B cell (primary cell): Measurements from ENCODE around the gene FXYD1. TPM values are rescaled to one million over a fixed set of nuclear protein-coding genes. Genes with fewer than 3 reads are reported as not detected.

ENCODE experiments used
- ATAC-seq: fragments of 200-7000 bp; cut with Tn5 transposase; one replicate; pipeline ENCODE4 v1.10.0; 2021; ENCODE audit warnings: low read depth, mild to moderate bottlenecking, moderate number of reproducible peaks, moderate library complexity
- CTCF ChIA-PET: fragments of 350-600 bp; sonication (Branson Sonifier 250); formaldehyde crosslinking; loops from one replicate; lab custom pipeline; 2021; ENCODE audit warnings: antibody characterized with exemption, inconsistent platforms; lab: Charles Lee
- POLR2A ChIA-PET: fragments of 350-600 bp; sonication (Branson Sonifier 250); formaldehyde crosslinking; loops from one replicate; lab custom pipeline; 2021; ENCODE audit warnings: antibody characterized with exemption; lab: Charles Lee
- DNase-seq: peaks from one replicate; pipeline ENCODE4 v3.0.0; 2013
- H2AFZ ChIP-seq: 2 replicates; pipeline ENCODE4 v1.6.1; 2012; ENCODE audit warnings: mild to moderate bottlenecking, low read depth, low read length; ENCODE audit not compliant: insufficient read depth, poor library complexity, severe bottlenecking
- H3K27ac ChIP-seq, 2 donors: 1 replicate in 1 of 2; 2 replicates in 1 of 2; pipeline ENCODE4 v1.5.1; 2012 to 2013; ENCODE audit warnings: low read length in 2 of 2, mild to moderate bottlenecking in 2 of 2, moderate library complexity in 1 of 2
- H3K27me3 ChIP-seq, 4 experiments: fragments of 200-600 bp in 1 of 4; sonication (generic) in 1 of 4; replicated peaks in 1 of 4; 1 replicate in 2 of 4; 2 replicates in 2 of 4; pipeline versions ENCODE4 v1.6.1 to v1.7.0; 2013 to 2016; ENCODE audit warnings: low read length in 3 of 4, mild to moderate bottlenecking in 2 of 4, mixed read lengths in 1 of 4, moderate library complexity in 1 of 4; ENCODE audit not compliant: insufficient read depth in 4 of 4, control insufficient read depth in 3 of 4; ENCODE audit errors: control extremely low read depth in 1 of 4
- H3K36me3 ChIP-seq, 2 experiments: replicated peaks in 1 of 2; 1 replicate in 1 of 2; 2 replicates in 1 of 2; pipeline versions ENCODE4 v1.6.1 to v1.7.1; 2013; ENCODE audit warnings: low read length in 1 of 2; ENCODE audit not compliant: insufficient read depth in 2 of 2, control insufficient read depth in 1 of 2; ENCODE audit errors: control extremely low read depth in 1 of 2, extremely low read depth in 1 of 2
- H3K4me1 ChIP-seq, 2 donors: fragments of 200-600 bp in 1 of 2; sonication (generic) in 1 of 2; 1 replicate in 1 of 2; 2 replicates in 1 of 2; pipeline versions ENCODE4 v1.5.1 to v1.6.1; 2013 to 2017; ENCODE audit warnings: low read length in 2 of 2; ENCODE audit not compliant: control insufficient read depth in 2 of 2, insufficient read depth in 2 of 2
- H3K4me2 ChIP-seq: replicated peaks from 2 replicates; pipeline ENCODE3; 2012; ENCODE audit warnings: mild to moderate bottlenecking, low read depth, low read length; ENCODE audit not compliant: poor library complexity, severe bottlenecking
- H3K4me3 ChIP-seq, 5 experiments: fragments of 200-600 bp in 1 of 5; sonication (generic) in 1 of 5; 1 replicate in 3 of 5; 2 replicates in 2 of 5; pipeline versions ENCODE4 v1.5.1 to v1.7.0; 2011 to 2016; ENCODE audit warnings: low read length in 4 of 5, mild to moderate bottlenecking in 4 of 5, low read depth in 2 of 5, control low read depth in 1 of 5, moderate library complexity in 1 of 5; ENCODE audit not compliant: insufficient read depth in 1 of 5; ENCODE audit errors: control extremely low read depth in 1 of 5, extremely low read depth in 1 of 5
- H3K79me2 ChIP-seq: fragments of 200-600 bp; sonication (generic); one replicate; pipeline ENCODE4 v1.6.0; 2016; ENCODE audit warnings: low read length; ENCODE audit not compliant: control insufficient read depth, insufficient read depth
- H3K9ac ChIP-seq: fragments of 200-600 bp; sonication (generic); 2 replicates; pipeline ENCODE4 v1.6.1; 2017; ENCODE audit warnings: mild to moderate bottlenecking, low read length, moderate library complexity
- H3K9me3 ChIP-seq, 3 donors: one replicate each; pipeline versions ENCODE4 v1.6.1 to v1.7.1; 2013; ENCODE audit warnings: low read length in 2 of 3; ENCODE audit not compliant: control insufficient read depth in 2 of 3, insufficient read depth in 1 of 3; ENCODE audit errors: control extremely low read depth in 1 of 3
- H4K20me1 ChIP-seq: 2 replicates; pipeline ENCODE4 v1.6.0; 2012; ENCODE audit warnings: mild to moderate bottlenecking, low read length; ENCODE audit not compliant: insufficient read depth, control insufficient read depth, poor library complexity, severe bottlenecking
- H3K27ac Mint-ChIP-seq: one replicate; pipeline ENCODE4 v1.8.0; 2021; ENCODE audit warnings: mixed read lengths
- H3K27me3 Mint-ChIP-seq: one replicate; pipeline ENCODE4 v1.8.0; 2021; ENCODE audit warnings: mixed read lengths
- H3K4me1 Mint-ChIP-seq: one replicate; pipeline ENCODE4 v1.8.0; 2021; ENCODE audit warnings: mixed read lengths
- H3K4me3 Mint-ChIP-seq: one replicate; pipeline ENCODE4 v1.8.0; 2021; ENCODE audit warnings: mixed read lengths
- H3K9me3 Mint-ChIP-seq: one replicate; pipeline ENCODE4 v1.8.0; 2022; ENCODE audit warnings: mixed read lengths; ENCODE audit not compliant: insufficient read depth
- CTCF ChIP-seq: fragments of 200-600 bp; IDR thresholded peaks from one replicate; pipeline ENCODE4 v1.8.0; 2022; ENCODE audit warnings: antibody characterized with exemption, mild to moderate bottlenecking
- EZH2 ChIP-seq: IDR thresholded peaks from 2 replicates; pipeline ENCODE4 v1.6.1; 2012; ENCODE audit warnings: borderline replicate concordance, low read depth, mild to moderate bottlenecking, moderate library complexity, low read length; ENCODE audit not compliant: insufficient read depth, poor library complexity, severe bottlenecking
- WGBS: methylation state at CpG from one replicate; pipeline ENCODE4 v1.1.5; 2013; ENCODE audit warnings: missing lambda C conversion rate; ENCODE audit not compliant: insufficient coverage; 5-methylcytosine and 5-hydroxymethylcytosine counted together
- intact Hi-C: fragments of 100-400 bp; cut with micrococcal nuclease; formaldehyde crosslinking; loops from one replicate; pipeline ENCODE4 v1.10.0; 2022
- polyA plus RNA-seq: library from polyadenylated mRNA; depleted of rRNA; stranded (reverse); fragments of >200 nt; gene quantifications from 2 replicates; pipeline ENCODE4 v1.2.3, GENCODE V29; 2012
- total RNA-seq, 2 donors: library from RNA; stranded (reverse); fragments of 120-200 nt in 1 of 2; gene quantifications; 1 replicate in 1 of 2; 2 replicates in 1 of 2; pipeline versions ENCODE4 v1.2.3 to v1.2.4, GENCODE V29; 2013 to 2022

The FXYD1 gene
- total and polyA plus RNA-seq, 2 donors (not counting 1 experiment from before 2014, with no cell fraction given): 3.1 to 4.7 TPM

- no peak for ATAC-seq
- H3K4me3 Mint-ChIP-seq: no peak overlapping the region
These were observed 41.2 kb downstream of the FXYD1 start for GRCh38 chr19:35179830-35180229.

GRCh38 chr19:35181387-35181786, 42.8 kb downstream of the FXYD1 start:
- H3K27me3 Mint-ChIP-seq: no peaks in the 10 kb centered on the region
- Histone ChIP-seq H3K9ac (no peak overlapping the region), H3K4me1 (no peaks in the 10 kb centered on the region), H3K27ac (no peak overlapping the region), H2AFZ (no peak overlapping the region), H3K9me3 (peaks cover 1 to 8% (median 7%) of the 10 kb centered on the region in 3 donors), H3K27me3 (no peaks in the 10 kb centered on the region), H4K20me1 (no peaks in the 10 kb centered on the region), H3K4me3 (no peak overlapping the region), H3K4me2 (no peak overlapping the region), H3K79me2 (no peaks in the 10 kb centered on the region), H3K36me3 (no peaks in the 10 kb centered on the region)
- H3K4me3 Mint-ChIP-seq: no peak overlapping the region
- TF ChIP-seq EZH2 (no peak), CTCF (no peak)
- no peak overlapping the region for H3K27ac Mint-ChIP-seq
- H3K9me3 Mint-ChIP-seq: peaks cover 6% of the 10 kb centered on the region
- peaks cover 2% of the 10 kb centered on the region for H3K4me1 Mint-ChIP-seq
- DNase-seq: no peak
- intact Hi-C loops: no loop called here
- POLR2A ChIA-PET: no interaction called here
- CTCF ChIA-PET: interaction anchor here (1.4 kb wide), 1 partner anchor 40 kb away, joined by 4 read pairs; no protein-coding TSS in a partner anchor
- ATAC-seq: no peak
- WGBS: 82% methylated on average over 1 of the region's 1 CpG

More at GRCh38 chr19:35179830-35180229, 41.2 kb downstream of the FXYD1 start:
- DNase-seq: no peak
- Histone ChIP-seq H2AFZ (no peak overlapping the region), H3K36me3 (no peaks in the 10 kb centered on the region), H3K9ac (no peak overlapping the region), H3K4me2 (no peak overlapping the region), H3K79me2 (no peaks in the 10 kb centered on the region), H3K9me3 (peaks cover 1 to 8% (median 8%) of the 10 kb centered on the region in 3 donors), H3K4me1 (no peaks in the 10 kb centered on the region), H4K20me1 (no peaks in the 10 kb centered on the region), H3K4me3 (no peak overlapping the region), H3K27me3 (no peaks in the 10 kb centered on the region), H3K27ac (no peak overlapping the region)
- Mint-ChIP-seq H3K4me1 (peaks cover 2% of the 10 kb centered on the region), H3K9me3 (peaks cover 6% of the 10 kb centered on the region), H3K27me3 (no peaks in the 10 kb centered on the region), H3K27ac (no peak overlapping the region)
- WGBS: 57% methylated on average over 1 of the region's 3 CpGs
- ChIA-PET CTCF (interaction anchor here (0.6 to 3.2 kb wide), 4 partner anchors 26 to 315 kb away, joined by 3 to 9 read pairs (median 4); no protein-coding TSS in a partner anchor), POLR2A (interaction anchor here (0.6 to 0.9 kb wide), 4 partner anchors 12 to 270 kb away, joined by 4 to 9 read pairs (median 4); no protein-coding TSS in a partner anchor)
- intact Hi-C loops: no loop called here
- TF ChIP-seq CTCF (no peak), EZH2 (no peak)
